ENCODE measurements around the gene CPB1.
"Not testable (repeated sequence)": the region's sequence is repeated elsewhere in the genome, so short reads cannot be mapped to it uniquely, and the experiment has no call there.

The CPB1 gene

GRCh38 chr3:148827585-148827984 is at the start of gene CPB1:
CPB1 (plus strand) TSS chr3:148827811; CDS start chr3:148827824, 13 bp downstream.
- DNase-seq (ENCODE audit: low read depth, low spot score) = no peak

- DNase-seq (ENCODE audit: low read depth, low spot score) = no peak
Observed at GRCh38 chr3:148778926-148779325, 48.7 kb upstream of the CPB1 start.

GRCh38 chr3:148785026-148785425 is 42.6 kb upstream of the CPB1 start:
- DNase-seq (ENCODE audit: low read depth, low spot score) = not testable (repeated sequence)

GRCh38 chr3:148786159-148786558 is 41.5 kb upstream of the CPB1 start:
- not testable (repeated sequence) for DNase-seq (ENCODE audit: low read depth, low spot score)

- DNase-seq (ENCODE audit: low read depth, low spot score) = no peak
Observed at GRCh38 chr3:148789146-148789545, 38.5 kb upstream of the CPB1 start.

- DNase-seq (ENCODE audit: low read depth, low spot score) = no peak
Observed at GRCh38 chr3:148789906-148790305, 37.7 kb upstream of the CPB1 start.

GRCh38 chr3:148790370-148790769 is 37.2 kb upstream of the CPB1 start:
- DNase-seq (ENCODE audit: low read depth, low spot score) = no peak

- no peak for DNase-seq (ENCODE audit: low read depth, low spot score)
Observed at GRCh38 chr3:148790851-148791735, 36.5 kb upstream of the CPB1 start.

GRCh38 chr3:148791920-148792319 is 35.7 kb upstream of the CPB1 start:
- no peak for DNase-seq (ENCODE audit: low read depth, low spot score)

- no peak for DNase-seq (ENCODE audit: low read depth, low spot score)
Observed at GRCh38 chr3:148792516-148792915, 35.1 kb upstream of the CPB1 start.

GRCh38 chr3:148796799-148797198 is 30.8 kb upstream of the CPB1 start:
- DNase-seq (ENCODE audit: low read depth, low spot score) = no peak

GRCh38 chr3:148797795-148798194 is 29.8 kb upstream of the CPB1 start:
- no peak for DNase-seq (ENCODE audit: low read depth, low spot score)

GRCh38 chr3:148800414-148800813 is 27.2 kb upstream of the CPB1 start:
- no peak for DNase-seq (ENCODE audit: low read depth, low spot score)

GRCh38 chr3:148809835-148810234 is 17.8 kb upstream of the CPB1 start:
- DNase-seq (ENCODE audit: low read depth, low spot score) = no peak

- DNase-seq (ENCODE audit: low read depth, low spot score) = no peak
Observed at GRCh38 chr3:148815316-148816110, 12.1 kb upstream of the CPB1 start.

GRCh38 chr3:148816427-148816826 is 11.2 kb upstream of the CPB1 start:
- no peak for DNase-seq (ENCODE audit: low read depth, low spot score)

GRCh38 chr3:148816981-148817525 is 10.6 kb upstream of the CPB1 start:
- no peak for DNase-seq (ENCODE audit: low read depth, low spot score)

GRCh38 chr3:148820361-148821245 is 7.0 kb upstream of the CPB1 start:
- no peak for DNase-seq (ENCODE audit: low read depth, low spot score)

- DNase-seq (ENCODE audit: low read depth, low spot score) = no peak
Observed at GRCh38 chr3:148823026-148823425, 4.6 kb upstream of the CPB1 start.

GRCh38 chr3:148825476-148825875 is 2.1 kb upstream of the CPB1 start:
- DNase-seq (ENCODE audit: low read depth, low spot score) = no peak

- DNase-seq (ENCODE audit: low read depth, low spot score) = no peak
Observed at GRCh38 chr3:148828136-148828690, 602 bp downstream of the CPB1 start.
